M059J (cell line): Measurements from ENCODE around the gene PAM16. TPM values are rescaled to one million over a fixed set of nuclear protein-coding genes. Genes with fewer than 3 reads are reported as not detected.

ENCODE experiments used
- DNase-seq: peaks from one replicate; pipeline ENCODE4 v3.0.0-alpha.2; 2012; ENCODE audit warnings: low read depth
- total RNA-seq: library from RNA; depleted of rRNA; stranded (reverse); fragments of >200 nt; shearing (Covaris generic); gene quantifications from 2 replicates; pipeline ENCODE4 v1.2.3, GENCODE V29; 2014

The PAM16 gene
- total RNA-seq, 1 experiment from 2014 or later: 38.6 TPM

DNA sequence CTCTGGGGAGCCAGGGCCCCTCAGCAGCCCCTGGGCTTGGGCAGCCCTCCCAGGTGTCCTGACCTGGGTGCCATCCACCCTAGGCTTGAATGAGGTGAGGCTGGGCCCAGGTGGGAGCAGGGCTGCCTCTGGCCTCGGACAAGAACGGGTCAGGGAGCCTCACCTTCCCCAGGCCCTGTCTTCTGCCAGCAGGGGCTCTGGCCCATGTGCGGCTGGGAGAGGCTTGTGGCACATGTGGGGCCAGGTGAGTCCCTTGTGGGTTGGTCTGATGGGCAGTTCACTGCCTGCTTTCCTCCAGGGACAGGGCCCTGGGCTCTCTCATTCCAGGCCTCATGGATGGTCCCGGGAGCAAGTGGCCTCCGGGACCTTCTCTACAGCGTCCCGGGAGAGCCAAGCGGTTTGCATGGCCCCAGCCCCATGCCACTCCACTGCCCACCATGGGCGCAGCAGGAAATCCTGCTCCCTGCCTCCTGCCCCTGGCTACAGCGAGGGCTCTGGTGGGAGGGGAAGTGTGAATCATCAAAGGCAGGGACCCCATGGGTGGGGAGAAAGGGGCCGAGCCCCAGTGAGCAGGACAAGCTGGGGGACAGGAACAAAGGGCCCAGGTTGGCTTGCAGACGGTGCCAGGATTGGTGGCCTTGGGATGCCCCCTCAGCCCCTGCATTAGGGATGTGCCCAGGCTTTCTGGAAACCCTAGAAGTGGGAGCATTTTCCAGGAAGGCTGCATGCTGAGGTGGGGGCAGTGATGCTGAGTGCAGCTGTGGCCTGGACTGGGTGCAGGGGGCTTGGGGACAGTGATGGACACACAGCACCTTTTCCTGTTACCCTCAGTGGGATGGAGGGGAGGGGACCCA, 32.7 kb upstream of the PAM16 start:
- no peak for DNase-seq

- no peak for DNase-seq
These were observed 31.8 kb upstream of the PAM16 start for GRCh38 chr16:4382795-4383357.

GRCh38 chr16:4381935-4382794, 31.0 kb upstream of the PAM16 start:
- no peak for DNase-seq

GRCh38 chr16:4381072-4381934, 30.2 kb upstream of the PAM16 start:
- no peak for DNase-seq

DNA sequence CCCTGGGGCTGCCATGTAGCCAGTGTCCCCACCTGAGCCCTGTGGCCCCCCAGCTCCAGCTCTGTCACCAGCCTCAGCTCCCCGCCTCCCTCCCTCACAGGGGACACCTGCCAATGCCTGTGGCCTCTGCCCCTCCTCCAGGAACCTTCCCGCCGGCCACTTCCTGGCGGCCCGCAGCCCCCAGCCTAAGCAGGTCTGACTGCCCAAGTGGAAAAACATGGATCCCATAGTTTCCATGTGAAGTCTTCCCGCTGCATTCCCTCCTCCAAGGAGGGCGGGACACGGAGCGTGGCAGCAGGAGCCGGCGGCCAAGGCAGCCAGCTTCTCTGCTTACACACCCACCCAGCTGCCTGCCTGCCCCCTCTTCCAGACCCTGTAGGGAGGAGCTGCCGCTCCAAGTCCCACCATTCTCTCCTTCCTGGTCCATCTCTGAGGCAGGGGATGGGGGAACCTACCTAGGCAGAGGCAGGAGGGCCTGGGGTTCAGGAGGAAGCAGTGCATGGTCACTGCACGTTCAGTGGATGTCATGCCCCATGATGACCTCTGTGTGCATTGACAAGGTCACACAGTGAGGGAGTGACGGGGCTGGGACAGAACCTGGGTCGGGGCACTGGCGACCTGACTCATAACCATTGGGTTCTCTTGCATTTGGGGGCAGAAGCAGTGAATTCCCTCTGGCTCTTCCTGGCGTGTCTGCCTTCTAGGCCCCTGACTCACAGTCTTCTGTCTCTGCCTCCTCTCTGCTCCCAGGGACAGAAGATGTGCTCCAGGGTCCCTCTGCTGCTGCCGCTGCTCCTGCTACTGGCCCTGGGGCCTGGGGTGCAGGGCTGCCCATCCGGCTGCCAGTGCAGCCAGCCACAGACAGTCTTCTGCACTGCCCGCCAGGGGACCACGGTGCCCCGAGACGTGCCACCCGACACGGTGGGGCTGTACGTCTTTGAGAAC, 29.3 kb upstream of the PAM16 start:
- DNase-seq: no peak

GRCh38 chr16:4378999-4379690, 28.0 kb upstream of the PAM16 start:
- DNase-seq: no peak

GRCh38 chr16:4378161-4378666, 27.1 kb upstream of the PAM16 start:
- no peak for DNase-seq

GRCh38 chr16:4377573-4378154, 26.5 kb upstream of the PAM16 start:
- DNase-seq: no peak

- DNase-seq: no peak
These were observed 25.9 kb upstream of the PAM16 start for GRCh38 chr16:4376893-4377572.

- peak; percentile 85 for DNase-seq
These were observed 25.2 kb upstream of the PAM16 start for GRCh38 chr16:4376126-4376892.

GRCh38 chr16:4375717-4376116, 24.6 kb upstream of the PAM16 start:
- peak; percentile 73 for DNase-seq

DNA sequence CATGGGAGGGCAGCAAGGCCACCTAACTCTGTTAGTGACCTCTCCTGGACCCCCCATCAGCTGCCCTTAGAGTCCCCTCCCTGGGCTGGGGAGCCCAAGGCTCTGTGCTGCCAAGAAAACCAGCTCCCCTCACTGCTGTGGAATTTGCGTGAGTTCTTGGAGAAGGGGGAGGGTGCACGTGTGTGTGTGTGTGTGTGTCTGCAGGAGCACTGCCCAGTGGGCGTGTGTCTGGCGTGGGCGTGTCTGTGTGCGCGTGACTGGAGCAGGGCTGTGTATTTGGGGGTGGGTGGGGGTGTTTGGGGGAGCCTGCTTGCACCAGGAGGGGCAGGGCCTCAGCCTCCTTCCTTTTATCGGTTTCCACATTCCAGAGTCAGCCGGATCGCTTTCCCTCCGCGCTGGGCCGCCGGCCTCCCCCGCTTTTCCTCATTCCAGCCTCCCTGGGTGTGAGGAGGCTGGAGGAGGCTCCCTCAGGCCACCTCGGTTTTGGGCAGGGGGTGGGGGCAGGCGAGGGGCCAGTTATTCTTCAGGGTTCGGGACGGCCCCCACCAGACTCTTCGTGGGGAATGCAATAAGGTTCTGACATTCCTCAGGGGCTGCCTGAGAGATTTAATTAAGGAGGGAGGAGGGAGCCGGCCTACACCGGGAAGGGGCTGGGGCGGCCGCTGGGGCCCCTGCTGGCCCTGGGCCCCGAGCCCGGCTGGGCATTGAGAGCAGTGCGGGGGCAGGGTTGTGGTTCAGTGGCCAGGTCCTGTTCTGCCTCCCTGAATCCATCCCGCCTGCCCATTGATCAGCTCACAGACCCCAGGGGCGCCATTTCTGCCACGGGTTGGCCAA, 23.0 kb upstream of the PAM16 start:
- peak; percentile 91 for DNase-seq

GRCh38 chr16:4373356-4373908, 22.3 kb upstream of the PAM16 start:
- peak; percentile 79 for DNase-seq

DNA sequence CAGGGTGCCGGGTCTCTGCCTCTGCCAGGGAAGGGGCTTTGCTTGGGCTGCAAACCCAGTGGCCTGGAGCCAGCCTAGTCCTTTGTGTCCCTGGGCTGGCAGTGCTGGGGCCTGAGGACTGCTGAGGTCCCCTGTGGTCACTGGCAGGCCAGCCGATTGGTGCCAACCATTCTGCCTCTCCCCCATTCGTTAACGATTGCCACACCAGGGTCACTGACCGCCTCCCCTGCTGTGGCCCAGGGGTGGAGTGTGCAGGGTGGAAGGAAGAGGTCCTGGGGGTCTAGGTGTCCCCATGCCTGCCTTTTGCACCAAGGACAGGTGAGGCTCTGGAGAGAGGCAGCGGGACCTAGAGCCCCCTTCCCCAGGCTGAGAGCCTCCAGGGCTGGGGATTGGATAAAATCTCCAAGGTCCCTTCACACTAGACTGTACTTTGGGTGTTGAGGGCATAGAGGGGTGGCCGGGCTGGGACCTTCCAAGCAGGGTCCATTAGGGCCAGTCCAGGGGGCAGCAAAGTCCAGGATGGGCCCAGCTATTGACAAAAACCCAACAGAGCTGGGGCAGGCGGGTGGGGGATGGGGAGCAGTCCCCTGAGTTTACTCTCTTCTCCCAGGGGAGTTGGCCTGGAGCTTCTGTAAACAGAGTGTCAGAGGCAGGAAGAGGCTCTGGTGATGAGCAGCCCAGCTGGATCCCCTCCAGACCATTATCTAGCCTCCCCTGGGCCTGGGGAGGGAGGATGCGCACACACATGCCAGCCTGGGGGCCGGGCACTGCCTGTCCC, 21.6 kb upstream of the PAM16 start:
- peak; percentile 83 for DNase-seq

DNA sequence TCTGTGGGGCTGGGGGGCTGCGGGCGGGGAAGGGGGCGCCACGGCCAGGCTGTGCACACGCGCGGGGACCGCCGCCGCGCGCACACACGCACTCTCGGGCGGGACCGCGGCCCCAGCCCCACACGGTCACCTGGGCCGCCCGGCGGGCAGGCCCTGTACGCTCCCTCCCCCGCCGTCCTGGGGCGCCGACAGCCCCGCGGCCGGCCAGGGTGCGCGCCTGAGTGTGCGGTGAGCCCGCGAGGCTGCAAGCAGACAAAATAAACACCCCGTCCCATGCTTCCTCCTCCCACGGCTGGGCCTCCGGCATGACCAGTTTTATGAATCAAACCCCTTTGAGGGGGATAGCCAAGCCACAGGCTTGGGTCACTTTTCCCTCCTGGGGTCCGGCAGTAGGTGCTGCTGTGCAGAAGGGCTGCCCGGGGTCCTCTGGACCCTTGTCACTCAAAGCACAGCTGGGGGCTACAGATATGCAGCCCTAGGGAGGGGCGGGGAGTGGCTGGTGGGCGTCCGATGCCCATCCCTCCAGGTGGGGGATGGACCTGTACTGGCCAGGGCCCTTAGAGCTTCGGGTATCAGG, 21.0 kb upstream of the PAM16 start:
- DNase-seq: peak; percentile 51
